Measurements from ENCODE around the gene CACNA1B. TPM values are rescaled to one million over a fixed set of nuclear protein-coding genes. Genes with fewer than 3 reads are reported as not detected.

The CACNA1B gene
- total RNA-seq, 1 experiment from 2014 or later = 7.8 TPM

GRCh38 chr9:137853392-137853995 is 24.1 kb upstream of the CACNA1B start:
- Histone ChIP-seq H3K9me3 (ENCODE audit: control insufficient read depth, low read depth, low read length) (no peaks in the 10 kb centered on the region), H3K14ac (ENCODE audit: insufficient read depth, low read length) (no peak overlapping the region), H3K23ac (ENCODE audit: insufficient read length, low read depth, low read length) (no peak overlapping the region), H3K4me2 (ENCODE audit: insufficient read depth, insufficient read length, low read length) (no peak overlapping the region), H4K91ac (ENCODE audit: insufficient read length, low read depth, low read length) (no peak overlapping the region), H3K27me3 (ENCODE audit: insufficient read depth, low read length) (no peaks in the 10 kb centered on the region), H2BK20ac (ENCODE audit: low read depth, low read length, poor library complexity, severe bottlenecking) (no peak overlapping the region), H3K18ac (ENCODE audit: insufficient read length, low read depth, low read length) (no peak overlapping the region), H2BK15ac (ENCODE audit: low read depth, low read length) (no peak overlapping the region), H3K4me1 (ENCODE audit: insufficient read depth, low read length) (no peaks in the 10 kb centered on the region), H2BK120ac (ENCODE audit: low read depth, low read length, poor library complexity, severe bottlenecking) (no peak overlapping the region), H3K23me2 (ENCODE audit: insufficient read length, low read depth, low read length, poor library complexity, severe bottlenecking) (no peaks in the 10 kb centered on the region), H3K4ac (ENCODE audit: low read depth, low read length) (no peak overlapping the region), H3K79me2 (ENCODE audit: insufficient read depth, low read length) (no peaks in the 10 kb centered on the region), H4K5ac (ENCODE audit: insufficient read length, low read depth, low read length) (no peak overlapping the region), H2BK5ac (ENCODE audit: insufficient read length, low read length) (no peak overlapping the region), H3K9ac (ENCODE audit: extremely low read depth, insufficient read length, low read length) (no peak overlapping the region), H3T11ph (ENCODE audit: low read length) (no peak overlapping the region), H4K8ac (replicated peaks; ENCODE audit: insufficient read length, low read depth, low read length) (no peak overlapping the region), H3K79me1 (ENCODE audit: insufficient read depth, low read depth, low read length, poor library complexity, severe bottlenecking) (no peaks in the 10 kb centered on the region), H3K56ac (ENCODE audit: insufficient read length, low read depth, low read length) (no peak overlapping the region), H3K27ac (ENCODE audit: insufficient read length, low read depth, low read length) (no peak overlapping the region), H2AK5ac (ENCODE audit: insufficient read length, low read length) (no peak overlapping the region), H4K20me1 (ENCODE audit: control insufficient read depth, insufficient read depth, insufficient read length) (no peaks in the 10 kb centered on the region), H2AFZ (ENCODE audit: low read length) (no peak overlapping the region), H2BK12ac (ENCODE audit: insufficient read length, low read depth, low read length) (no peak overlapping the region)
- H3K36me3 Mint-ChIP-seq (ENCODE audit: insufficient read depth in 1 of 3, low read depth in 3 of 3) = peaks cover 0 to 2% (median 0%) of the 10 kb centered on the region in 3 experiments; a peak in 3 of 7 replicates
- peaks cover 20 to 24% of the 10 kb centered on the region in 2 experiments for H3K9me3 Mint-ChIP-seq
- no peak for TF ChIP-seq CTCF (conservative IDR thresholded peaks at IDR 0.05)
- H3K4me1 Mint-ChIP-seq = peaks cover 8% of the 10 kb centered on the region in 2 experiments
- no peak overlapping the region for H3K27ac Mint-ChIP-seq
- WGBS (ENCODE audit: extremely low coverage, insufficient read length, low lambda C conversion rate) = no CpG with 5 or more reads among the region's 1 CpG
- peaks cover 3% of the 10 kb centered on the region for H3K27me3 Mint-ChIP-seq (ENCODE audit: low read depth)
- no peak for DNase-seq
- H3K4me3 Mint-ChIP-seq = no peak overlapping the region
